Stimulated activated memory B cell treated with anti-CD40 and anti-IgM and Interleukin-4, amounts not matched to agents 10 μg/mL and 1 μg/mL and 100 μg/mL, for 72 hours (primary cell): Measurements from ENCODE around the gene TBC1D16.
A peak's percentile ranks its signal among the peaks of the same experiment; 100 is the strongest.
"Not testable (repeated sequence)": the region's sequence is repeated elsewhere in the genome, so short reads cannot be mapped to it uniquely, and the experiment has no call there.

Experiments
- ATAC-seq: fragments of 150-1000 bp; cut with Tn5 transposase; 2 replicates; pipeline ENCODE4 v1.10.0; 2021
- H3K27ac Mint-ChIP-seq: one replicate; pipeline ENCODE4 v1.8.0; 2022; ENCODE audit warnings: mild to moderate bottlenecking, mixed read lengths
- H3K27me3 Mint-ChIP-seq: one replicate; pipeline ENCODE4 v1.8.0; 2022; ENCODE audit warnings: mixed read lengths
- H3K36me3 Mint-ChIP-seq: one replicate; pipeline ENCODE4 v1.8.0; 2022; ENCODE audit warnings: mixed read lengths
- H3K4me1 Mint-ChIP-seq: one replicate; pipeline ENCODE4 v1.8.0; 2022; ENCODE audit warnings: mixed read lengths
- H3K4me3 Mint-ChIP-seq: one replicate; pipeline ENCODE4 v1.8.0; 2022; ENCODE audit warnings: mild to moderate bottlenecking, moderate library complexity, mixed read lengths
- H3K9me3 Mint-ChIP-seq: one replicate; pipeline ENCODE4 v1.8.0; 2022; ENCODE audit warnings: mixed read lengths

Gene TBC1D16

GRCh38 chr17:80005360-80006338 is 30.0 kb downstream of the TBC1D16 start:
- Mint-ChIP-seq H3K9me3 (no peaks in the 10 kb centered on the region), H3K4me3 (no peak overlapping the region), H3K36me3 (no peaks in the 10 kb centered on the region), H3K27me3 (no peaks in the 10 kb centered on the region), H3K27ac (no peak overlapping the region), H3K4me1 (peaks cover 15% of the 10 kb centered on the region)
- ATAC-seq: peak; percentile 44

GRCh38 chr17:80003969-80004368 is 31.7 kb downstream of the TBC1D16 start:
- Mint-ChIP-seq H3K27me3 (no peaks in the 10 kb centered on the region), H3K4me1 (peaks cover 15% of the 10 kb centered on the region), H3K27ac (no peak overlapping the region), H3K4me3 (no peak overlapping the region), H3K9me3 (no peaks in the 10 kb centered on the region), H3K36me3 (no peaks in the 10 kb centered on the region)
- ATAC-seq: no peak

- H3K4me1 Mint-ChIP-seq: peaks cover 10% of the 10 kb centered on the region
- no peaks in the 10 kb centered on the region for H3K36me3 Mint-ChIP-seq
- H3K4me3 Mint-ChIP-seq: no peak overlapping the region
- H3K9me3 Mint-ChIP-seq: no peaks in the 10 kb centered on the region
- no peak for ATAC-seq
- no peaks in the 10 kb centered on the region for H3K27me3 Mint-ChIP-seq
- no peak overlapping the region for H3K27ac Mint-ChIP-seq
Observed at GRCh38 chr17:80002690-80003490, 32.8 kb downstream of the TBC1D16 start.

GRCh38 chr17:80002070-80002641 is 33.5 kb downstream of the TBC1D16 start:
- ATAC-seq: no peak
- Mint-ChIP-seq H3K36me3 (no peaks in the 10 kb centered on the region), H3K4me1 (peaks cover 18% of the 10 kb centered on the region), H3K4me3 (no peak overlapping the region), H3K27ac (no peak overlapping the region), H3K9me3 (no peaks in the 10 kb centered on the region), H3K27me3 (no peaks in the 10 kb centered on the region)

- Mint-ChIP-seq H3K4me3 (no peak overlapping the region), H3K4me1 (peaks cover 21% of the 10 kb centered on the region), H3K27me3 (no peaks in the 10 kb centered on the region), H3K27ac (no peak overlapping the region), H3K36me3 (no peaks in the 10 kb centered on the region), H3K9me3 (no peaks in the 10 kb centered on the region)
- ATAC-seq: no peak
Observed at GRCh38 chr17:80000981-80001775, 34.5 kb downstream of the TBC1D16 start.

- H3K4me1 Mint-ChIP-seq: peaks cover 16% of the 10 kb centered on the region
- H3K4me3 Mint-ChIP-seq: no peak overlapping the region
- H3K27me3 Mint-ChIP-seq: no peaks in the 10 kb centered on the region
- no peaks in the 10 kb centered on the region for H3K9me3 Mint-ChIP-seq
- no peak overlapping the region for H3K27ac Mint-ChIP-seq
- no peaks in the 10 kb centered on the region for H3K36me3 Mint-ChIP-seq
- no peak for ATAC-seq
Observed at GRCh38 chr17:80000136-80000535, 35.5 kb downstream of the TBC1D16 start.

- H3K4me1 Mint-ChIP-seq: peaks cover 37% of the 10 kb centered on the region
- H3K4me3 Mint-ChIP-seq: no peak overlapping the region
- ATAC-seq: peak; percentile 98
- H3K36me3 Mint-ChIP-seq: no peaks in the 10 kb centered on the region
- peak overlapping the region; percentile 71 for H3K27ac Mint-ChIP-seq
- no peaks in the 10 kb centered on the region for H3K27me3 Mint-ChIP-seq
- no peaks in the 10 kb centered on the region for H3K9me3 Mint-ChIP-seq
Observed at GRCh38 chr17:79997011-79997660, 38.5 kb downstream of the TBC1D16 start.

- peaks cover 40% of the 10 kb centered on the region for H3K4me1 Mint-ChIP-seq
Observed at GRCh38 chr17:79996291-79996690, 39.4 kb downstream of the TBC1D16 start.

GRCh38 chr17:79995696-79996095 is 40.0 kb downstream of the TBC1D16 start:
- Mint-ChIP-seq H3K4me1 (peaks cover 44% of the 10 kb centered on the region), H3K27me3 (peaks cover 6% of the 10 kb centered on the region), H3K27ac (no peak overlapping the region), H3K4me3 (no peak overlapping the region), H3K9me3 (no peaks in the 10 kb centered on the region), H3K36me3 (no peaks in the 10 kb centered on the region)
- no peak for ATAC-seq

More at GRCh38 chr17:79996291-79996690, 39.4 kb downstream of the TBC1D16 start:
- no peak overlapping the region for H3K4me3 Mint-ChIP-seq
- H3K9me3 Mint-ChIP-seq: no peaks in the 10 kb centered on the region
- peak overlapping the region; percentile 71 for H3K27ac Mint-ChIP-seq
- H3K27me3 Mint-ChIP-seq: peaks cover under 1% of the 10 kb centered on the region
- no peak for ATAC-seq
- H3K36me3 Mint-ChIP-seq: no peaks in the 10 kb centered on the region

GRCh38 chr17:79994602-79995001 is 41.1 kb downstream of the TBC1D16 start:
- Mint-ChIP-seq H3K36me3 (no peaks in the 10 kb centered on the region), H3K27ac (no peak overlapping the region), H3K4me3 (no peak overlapping the region), H3K27me3 (peaks cover 11% of the 10 kb centered on the region), H3K9me3 (no peaks in the 10 kb centered on the region), H3K4me1 (peaks cover 44% of the 10 kb centered on the region)
- no peak for ATAC-seq

GRCh38 chr17:79994228-79994569 is 41.5 kb downstream of the TBC1D16 start:
- not testable (repeated sequence) for H3K9me3 Mint-ChIP-seq, H3K4me3 Mint-ChIP-seq, H3K36me3 Mint-ChIP-seq, ATAC-seq
- Mint-ChIP-seq H3K27ac (peak overlapping the region; percentile 4), H3K4me1 (peaks cover 44% of the 10 kb centered on the region), H3K27me3 (peaks cover 11% of the 10 kb centered on the region)

- Mint-ChIP-seq H3K4me3 (peak overlapping the region; percentile 34), H3K36me3 (no peaks in the 10 kb centered on the region), H3K9me3 (no peaks in the 10 kb centered on the region), H3K4me1 (peaks cover 44% of the 10 kb centered on the region), H3K27me3 (peaks cover 11% of the 10 kb centered on the region), H3K27ac (peak overlapping the region; percentile 4)
- peak; percentile 31 for ATAC-seq
Observed at GRCh38 chr17:79993390-79994227, 42.1 kb downstream of the TBC1D16 start.

GRCh38 chr17:79992649-79993389 is 42.9 kb downstream of the TBC1D16 start:
- Mint-ChIP-seq H3K4me1 (peaks cover 41% of the 10 kb centered on the region), H3K27ac (peak overlapping the region; percentile 4), H3K4me3 (peak overlapping the region; percentile 49), H3K9me3 (no peaks in the 10 kb centered on the region), H3K27me3 (peaks cover 11% of the 10 kb centered on the region), H3K36me3 (no peaks in the 10 kb centered on the region)
- no peak for ATAC-seq
